Adrenal gland (tissue), 5 donors: Measurements from ENCODE around the gene ERCC2.

Source experiments
- CTCF ChIP-seq, 6 experiments: fragments of 450-650 bp in 4 of 6; fragments of 200-600 bp in 2 of 6; sonication (generic) in 1 of 6; IDR thresholded peaks; 1 replicate in 5 of 6; 2 replicates in 1 of 6; pipeline versions ENCODE4 v1.5.1 to v1.8.0; 2016 to 2021; ENCODE audit warnings: antibody characterized with exemption in 6 of 6, mild to moderate bottlenecking in 2 of 6, moderate library complexity in 1 of 6
- POLR2A ChIP-seq, 2 donors: fragments of 450-650 bp; IDR thresholded peaks; one replicate each; pipeline ENCODE4 v1.6.1; 2017; ENCODE audit warnings: antibody characterized with exemption in 2 of 2, mild to moderate bottlenecking in 2 of 2, moderate library complexity in 1 of 2
- donor health status: DM: no; HTN: no; CAD: no.

DNA sequence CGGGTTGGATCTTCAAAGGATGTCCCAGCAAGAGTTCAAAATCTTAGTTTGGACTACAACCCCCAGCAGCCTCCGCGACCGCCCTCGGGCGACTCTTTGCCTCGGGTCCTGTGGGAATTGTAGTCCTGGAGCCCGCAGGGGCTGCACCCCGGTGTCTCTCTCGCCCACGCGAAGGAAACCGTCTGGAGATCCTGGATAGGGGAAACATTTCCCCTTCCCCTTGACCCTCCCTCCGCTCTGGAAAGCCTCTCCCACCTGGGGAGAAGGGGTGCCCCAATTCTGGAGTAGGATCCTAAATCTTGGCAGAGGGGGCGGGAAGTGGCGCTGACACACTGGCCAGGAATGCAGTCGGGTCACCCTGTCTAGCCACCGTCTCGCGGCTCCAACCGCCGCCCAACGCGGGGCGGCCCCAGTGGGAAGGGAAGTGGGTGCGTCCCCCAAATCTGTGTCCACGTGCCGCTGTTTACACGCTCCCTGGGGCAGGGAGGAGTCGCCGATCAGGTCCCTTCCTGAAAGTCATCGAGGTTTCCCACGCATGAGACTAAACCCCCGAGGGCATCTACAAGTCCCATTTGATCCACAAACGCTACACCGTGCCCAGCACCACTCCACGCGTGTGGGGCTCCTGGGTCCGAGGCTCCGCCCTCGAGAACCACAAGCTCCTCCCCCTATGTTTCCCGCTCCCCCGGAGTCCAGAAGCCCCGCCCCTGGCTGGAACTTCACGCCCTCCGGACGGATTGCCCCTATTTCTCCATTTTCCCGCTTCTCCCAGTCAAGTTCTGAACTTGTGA lies 35.3 kb upstream of the ERCC2 start:
- TF ChIP-seq CTCF (IDR thresholded peaks at IDR 0.05) = no peak
- peak in 1 of 2 donors; percentile 41 for TF ChIP-seq POLR2A (IDR thresholded peaks at IDR 0.05)
